Right cardiac atrium (tissue), 5 donors: ENCODE measurements around the gene NECAB3. TPM values are rescaled to one million over a fixed set of nuclear protein-coding genes. Genes with fewer than 3 reads are reported as not detected.

Experiments used
- ATAC-seq, 2 donors: fragments of 200-7000 bp; cut with Tn5 transposase; one replicate each; pipeline versions ENCODE4 v1.8.0 to v1.9.1; 2020; ENCODE audit warnings: moderate library complexity in 2 of 2, mild to moderate bottlenecking in 1 of 2
- DNase-seq, 3 donors: peaks; one replicate each; pipeline ENCODE4 v3.0.0-alpha.2; 2020
- H3K27ac ChIP-seq: one replicate; pipeline ENCODE4 v1.5.1; 2013; ENCODE audit warnings: mild to moderate bottlenecking, low read length, control low read depth, moderate library complexity
- H3K27me3 ChIP-seq: one replicate; pipeline ENCODE4 v1.6.1; 2013; ENCODE audit not compliant: control insufficient read depth, insufficient read depth
- H3K4me1 ChIP-seq: one replicate; pipeline ENCODE4 v1.6.1; 2013; ENCODE audit warnings: low read length; ENCODE audit not compliant: control insufficient read depth, insufficient read depth
- H3K4me3 ChIP-seq: one replicate; pipeline ENCODE4 v1.5.1; 2013; ENCODE audit warnings: low read length, control low read depth
- H3K9me3 ChIP-seq: one replicate; pipeline ENCODE4 v1.6.1; 2013; ENCODE audit warnings: low read length; ENCODE audit not compliant: control insufficient read depth
- WGBS: extraction: QIAGEN DNeasy Blood & Tissue Kit; methylation state at CpG from one replicate; pipeline ENCODE4 v1.1.7; 2013; 5-methylcytosine and 5-hydroxymethylcytosine counted together
- intact Hi-C, 4 donors: fragments of 100-400 bp; cut with DNase I; formaldehyde crosslinking; loops; one replicate each; pipeline versions ENCODE4 v1.11.0 to v1.14.0; 2022 to 2023
- polyA plus RNA-seq: library from polyadenylated mRNA; stranded (reverse); fragments of 200-250 nt; gene quantifications from one replicate; pipeline ENCODE4 v1.2.3, GENCODE V29; 2013
- total RNA-seq, 4 donors: library from RNA; stranded (reverse); fragmentation: NEBNext Ultra II Directional; extraction: Animal tissue kit (Norgen Biotek cat#: 25700); gene quantifications; one replicate each; pipeline ENCODE4 v1.2.1, GENCODE V29; 2021
- donor health status: healthy with polysubstance abuse.
- donor health status: DM: no; HTN: yes; CAD: no.
- donor health status: DM: no; HTN: no; CAD: no.
- donor health status: DM: no; HTN: yes; CAD: no; lungs with severe emphysema.
- donor health status: DM: yes; HTN: yes; CAD: no.

NECAB3 gene
- total and polyA plus RNA-seq, 5 donors: 55.4 to 61.3 (median 57.4) TPM

DNA sequence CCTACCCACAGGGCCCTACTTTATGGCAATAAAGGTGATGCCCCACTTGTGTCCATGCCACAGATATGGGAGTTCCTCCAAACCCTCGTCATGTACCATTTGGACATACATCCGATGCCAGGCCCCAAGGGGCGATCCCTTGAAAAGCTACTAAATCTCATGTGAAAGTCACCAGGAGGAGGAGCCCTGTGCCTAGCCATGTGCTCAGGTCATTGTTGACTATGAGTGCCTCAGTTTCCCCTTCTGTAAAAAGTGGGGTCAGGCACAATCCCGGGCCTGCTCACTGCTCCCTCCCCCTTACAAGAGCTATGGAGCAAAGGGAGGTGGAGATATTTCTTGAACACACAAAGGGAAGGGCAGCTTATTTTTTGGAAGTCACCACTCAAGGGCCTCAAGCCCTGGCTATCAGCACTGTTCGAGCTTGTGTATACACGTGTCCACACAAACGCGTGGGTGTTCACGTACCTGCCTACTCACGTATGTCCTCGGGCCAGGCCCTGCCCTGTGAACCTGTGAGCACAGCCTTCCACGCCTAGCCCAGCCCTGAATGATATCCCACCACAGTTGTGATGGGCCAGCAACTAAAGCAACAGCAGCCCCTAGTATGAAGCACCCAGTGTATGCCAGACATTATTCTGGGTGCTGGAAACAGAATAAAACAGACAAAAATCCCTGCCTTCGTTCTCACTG lies 5.6 kb downstream of the NECAB3 start:
- no peak overlapping the region for H3K4me3 ChIP-seq
- WGBS: 88% methylated on average over 13 of the region's 13 CpGs
- H3K27me3 ChIP-seq: no peaks in the 10 kb centered on the region
- H3K27ac ChIP-seq: no peak overlapping the region
- intact Hi-C loops: loop anchor here in 1 of 4 donors (10.0 kb wide), 1 partner anchor 224 kb away; the partner anchor contains the start of gene SNTA1
- ATAC-seq: no peak
- no peaks in the 10 kb centered on the region for H3K4me1 ChIP-seq
- peak in 1 of 3 donors; percentile 60 for DNase-seq
- no peaks in the 10 kb centered on the region for H3K9me3 ChIP-seq

DNA sequence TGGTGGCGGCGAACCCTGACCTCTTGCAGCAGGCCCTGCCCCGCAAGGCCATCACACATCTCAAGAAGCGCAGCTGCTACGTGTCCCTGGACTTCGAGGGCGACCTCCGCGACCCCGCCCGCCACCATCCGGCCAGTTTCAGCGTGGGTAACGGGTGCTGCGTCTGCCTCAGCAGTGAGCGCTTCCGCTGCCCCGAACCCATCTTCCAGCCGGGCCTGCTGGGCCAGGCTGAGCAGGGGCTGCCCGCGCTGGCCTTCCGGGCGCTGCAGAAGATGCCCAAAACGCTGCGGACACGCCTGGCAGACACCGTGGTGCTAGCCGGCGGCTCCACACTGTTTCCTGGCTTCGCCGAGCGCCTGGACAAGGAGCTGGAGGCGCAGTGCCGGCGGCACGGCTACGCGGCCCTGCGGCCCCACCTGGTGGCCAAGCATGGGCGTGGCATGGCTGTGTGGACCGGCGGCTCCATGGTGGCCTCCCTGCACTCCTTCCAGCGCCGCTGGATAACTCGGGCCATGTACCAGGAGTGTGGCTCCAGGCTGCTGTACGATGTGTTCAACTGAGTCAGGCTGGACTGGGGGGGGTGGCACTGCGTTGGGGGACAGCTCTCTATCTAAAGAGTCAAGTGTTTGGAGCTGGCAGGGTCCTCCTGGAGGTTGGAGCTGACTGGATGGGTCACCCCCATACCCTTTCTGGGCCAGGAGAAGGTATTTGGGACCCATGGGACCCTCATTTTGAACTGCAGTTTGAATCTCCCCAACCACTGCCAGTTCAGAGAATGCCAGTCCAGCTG lies 6.4 kb downstream of the NECAB3 start:
- Histone ChIP-seq H3K4me1 (no peaks in the 10 kb centered on the region), H3K27me3 (no peaks in the 10 kb centered on the region), H3K4me3 (peak overlapping the region; percentile 6), H3K9me3 (no peaks in the 10 kb centered on the region), H3K27ac (no peak overlapping the region)
- WGBS: 10% methylated on average over 47 of the region's 47 CpGs
- ATAC-seq (peak; percentile 54 to 55), DNase-seq (peak; percentile 81 to 94 (median 92))
- intact Hi-C loops: loop anchor here in 1 of 4 donors (10.0 kb wide), 1 partner anchor 223 kb away; the partner anchor contains the start of gene SNTA1

DNA sequence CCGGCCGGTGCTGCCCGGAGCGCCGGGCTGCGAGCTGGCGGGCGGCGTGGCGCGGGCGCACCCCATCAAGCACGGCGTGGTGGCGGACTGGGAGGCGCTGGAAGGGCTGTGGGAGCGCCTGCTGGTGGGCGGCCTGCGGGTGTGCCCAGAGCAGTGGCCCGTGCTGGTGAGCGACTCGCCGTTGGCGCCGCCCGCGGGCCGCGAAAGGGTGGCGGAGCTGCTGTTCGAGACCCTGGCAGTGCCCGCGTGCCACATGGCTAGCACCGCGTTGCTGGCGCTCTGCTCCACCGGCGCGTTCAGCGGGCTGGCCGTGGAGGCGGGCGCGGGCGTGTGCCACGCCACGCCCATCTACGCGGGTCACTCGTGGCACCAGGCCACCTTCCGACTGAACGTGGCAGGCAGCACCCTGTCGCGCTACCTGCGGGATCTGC lies 7.0 kb downstream of the NECAB3 start:
- Histone ChIP-seq H3K27ac (peak overlapping the region; percentile 53), H3K27me3 (no peaks in the 10 kb centered on the region), H3K9me3 (no peaks in the 10 kb centered on the region), H3K4me1 (no peaks in the 10 kb centered on the region), H3K4me3 (peak overlapping the region; percentile 6)
- ATAC-seq (peak; percentile 16 to 24), DNase-seq (peak; percentile 70 to 88 (median 88))
- intact Hi-C loops: loop anchor here in 1 of 4 donors (10.0 kb wide), 1 partner anchor 222 kb away; the partner anchor contains the start of gene SNTA1
- WGBS: 7% methylated on average over 55 of the region's 55 CpGs

DNA sequence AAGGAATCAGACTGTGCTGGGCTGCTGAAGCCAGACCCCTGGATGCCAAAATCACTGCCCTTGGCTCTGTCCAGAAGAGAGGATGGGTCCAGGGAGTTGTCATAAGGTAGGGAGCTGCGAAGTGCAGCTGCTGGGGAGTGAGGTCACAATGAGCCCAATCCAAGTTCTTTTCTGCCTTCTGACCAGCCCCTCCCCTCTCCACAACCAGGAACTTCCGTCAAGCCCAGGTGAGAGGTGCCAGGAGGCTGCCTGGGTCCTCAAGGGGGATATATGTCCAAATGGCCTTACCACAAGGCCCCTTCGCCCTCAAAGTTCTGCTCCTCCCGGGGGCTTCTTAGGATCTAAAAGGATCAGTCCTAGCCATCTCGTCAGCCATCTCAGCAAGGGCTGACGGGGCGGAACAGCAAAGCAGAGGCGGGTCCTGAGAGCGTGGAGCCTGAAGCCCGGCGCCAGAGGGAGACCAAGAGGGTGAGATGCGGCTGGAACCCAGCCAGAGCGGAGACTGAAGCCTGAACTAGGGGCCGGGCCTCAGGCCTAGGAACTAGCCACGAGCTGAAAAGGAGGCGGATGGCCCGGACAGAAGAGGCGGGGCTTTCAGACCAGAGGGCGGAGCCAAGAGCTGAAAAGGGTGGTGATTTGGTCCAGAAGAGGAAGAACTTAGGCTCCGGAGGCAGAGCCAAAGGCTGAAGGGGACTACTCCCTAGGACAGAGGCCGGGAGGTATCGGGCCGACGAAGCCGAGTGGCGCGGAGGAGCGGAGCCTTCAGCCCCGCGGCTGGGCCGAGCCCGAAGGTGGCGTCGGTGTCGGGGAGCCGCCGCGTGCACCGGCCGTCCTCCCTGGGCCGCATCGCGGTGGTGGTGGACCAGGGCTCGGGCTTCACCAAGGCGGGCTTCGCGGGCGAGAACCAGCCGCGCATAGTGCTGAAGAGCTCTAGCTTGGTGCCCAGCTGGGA lies 7.7 kb downstream of the NECAB3 start, which contains the start of gene ACTL10:
Gene ACTL10 (plus strand): TSS at position 651 of the 952 bp plus-strand sequence. CDS start 555 bp downstream, outside the sequence.
- peak within 1 kb of the TSS; percentile 80 for H3K27ac ChIP-seq
- H3K27me3 ChIP-seq: no peaks in the 10 kb centered on the region
- H3K9me3 ChIP-seq: no peaks in the 10 kb centered on the region
- DNase-seq (peak; percentile 99 to 100 (median 99)), ATAC-seq (peak; percentile 80 to 83)
- 2% methylated on average over 50 of the region's 50 CpGs for WGBS
- peak within 1 kb of the TSS; percentile 19 for H3K4me3 ChIP-seq
- intact Hi-C loops: loop anchor here in 1 of 4 donors (10.0 kb wide), 1 partner anchor 222 kb away; the partner anchor contains the start of gene SNTA1
- no peaks in the 10 kb centered on the region for H3K4me1 ChIP-seq

DNA sequence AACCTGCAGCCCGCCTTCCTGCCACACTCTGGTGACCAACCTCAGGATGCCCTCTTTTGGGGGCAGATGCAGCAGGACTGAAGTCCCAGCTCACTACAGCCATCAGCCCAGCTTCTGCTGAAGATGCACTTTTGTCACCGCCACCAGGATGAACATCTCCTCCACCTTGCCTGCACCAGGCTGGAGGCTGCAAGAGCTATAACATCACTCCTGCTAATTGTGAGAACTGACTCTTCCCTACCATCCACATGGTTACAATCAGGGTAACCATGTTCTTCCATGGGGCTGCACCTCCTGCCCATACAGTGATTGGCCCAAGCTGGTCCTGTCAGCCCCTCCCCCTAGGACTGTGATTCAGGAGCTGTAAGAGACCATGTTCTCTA lies 9.5 kb downstream of the NECAB3 start:
- H3K27me3 ChIP-seq: no peaks in the 10 kb centered on the region
- no peaks in the 10 kb centered on the region for H3K4me1 ChIP-seq
- no peak overlapping the region for H3K27ac ChIP-seq
- intact Hi-C loops: loop anchor here in 1 of 4 donors (10.0 kb wide), 1 partner anchor 220 kb away; the partner anchor contains the start of gene SNTA1
- WGBS: 99% methylated on average over 2 of the region's 2 CpGs
- ATAC-seq: no peak
- no peaks in the 10 kb centered on the region for H3K9me3 ChIP-seq
- no peak for DNase-seq
- no peak overlapping the region for H3K4me3 ChIP-seq

DNA sequence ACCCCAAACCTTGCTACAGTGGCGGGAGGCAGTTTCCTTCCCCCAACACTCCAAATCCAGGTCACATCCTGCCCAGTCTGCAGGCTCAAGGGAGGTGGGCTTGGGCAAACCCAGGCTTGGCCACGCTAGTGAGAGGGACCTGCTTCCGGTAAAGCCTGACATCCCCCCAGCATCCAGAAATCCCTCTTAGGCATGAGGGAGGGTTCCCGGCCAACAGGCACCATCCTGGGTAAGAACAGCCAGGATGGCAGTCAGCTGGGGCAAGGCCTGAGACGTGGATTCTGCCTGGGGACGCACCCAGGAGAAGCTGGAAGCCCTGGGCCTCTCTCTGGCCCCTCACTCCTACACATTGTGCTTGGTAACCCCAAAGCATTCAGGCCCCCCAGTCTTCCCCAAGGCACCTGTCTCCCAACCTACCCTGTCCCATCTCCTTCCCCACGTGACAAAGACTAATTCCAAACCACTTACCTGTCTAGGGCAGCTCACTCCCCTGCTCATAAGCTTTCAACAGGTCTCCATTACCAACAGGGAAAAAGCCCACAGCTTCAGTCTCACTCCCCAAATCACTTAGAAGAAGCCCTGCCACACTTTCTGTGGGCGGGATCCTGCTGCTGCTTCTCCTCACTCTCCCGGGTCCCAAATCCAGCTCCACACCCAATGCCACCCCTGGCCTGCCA lies 10.0 kb downstream of the NECAB3 start:
- Histone ChIP-seq H3K27ac (peak overlapping the region; percentile 52), H3K4me3 (peak overlapping the region; percentile 32), H3K27me3 (no peaks in the 10 kb centered on the region), H3K4me1 (no peaks in the 10 kb centered on the region), H3K9me3 (no peaks in the 10 kb centered on the region)
- no peak for ATAC-seq
- 46% methylated on average over 9 of the region's 9 CpGs for WGBS
- DNase-seq: peak in 1 of 3 donors; percentile 59
- intact Hi-C loops: loop anchor here in 1 of 4 donors (10.0 kb wide), 1 partner anchor 219 kb away; the partner anchor contains the start of gene SNTA1

DNA sequence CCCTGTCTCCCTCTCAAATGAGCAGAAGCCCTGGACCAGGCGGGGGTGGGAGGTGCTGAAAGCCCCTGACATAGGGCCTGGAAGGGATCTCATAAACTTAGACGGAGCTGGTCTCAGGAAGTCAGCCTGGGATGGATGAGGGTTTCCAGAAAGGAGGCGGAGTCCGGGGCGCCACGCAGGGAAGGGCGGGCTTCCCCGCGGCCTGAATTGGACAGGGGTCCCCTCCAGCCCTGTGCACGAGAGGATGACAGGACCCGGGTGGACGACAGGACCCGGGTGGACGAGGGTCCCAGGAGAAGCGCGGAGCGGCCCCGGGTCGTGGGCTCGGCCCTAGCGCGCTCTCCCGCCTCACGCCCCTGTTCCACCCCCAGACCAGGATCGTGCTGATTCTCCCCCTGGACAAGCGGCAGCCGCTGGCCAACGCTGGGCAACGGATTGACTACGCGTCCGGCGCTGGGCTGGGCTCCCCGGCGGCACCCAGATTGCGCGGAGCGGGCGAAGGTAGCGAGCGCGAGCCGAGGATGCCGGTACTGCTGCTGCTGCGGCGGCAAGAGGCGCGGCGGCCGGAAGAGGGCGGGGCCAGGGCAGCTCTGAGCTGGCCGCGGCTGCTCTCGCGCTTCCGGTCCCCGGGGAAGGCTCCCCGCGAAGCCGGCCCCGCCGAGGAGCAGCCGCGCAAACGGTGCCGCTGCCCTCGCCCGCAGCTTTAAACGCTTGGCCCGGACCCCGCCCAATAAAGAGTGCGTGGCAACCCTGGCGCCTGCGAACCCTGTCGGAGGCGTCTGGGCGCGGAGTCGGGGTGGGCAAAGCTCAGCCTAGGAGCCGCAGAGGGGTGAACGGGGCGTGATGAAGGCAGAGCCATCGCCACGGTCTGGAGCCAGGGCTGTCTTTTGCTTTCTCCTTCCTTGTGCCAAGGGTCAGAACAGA lies 10.8 kb downstream of the NECAB3 start:
- H3K9me3 ChIP-seq: no peaks in the 10 kb centered on the region
- DNase-seq (peak; percentile 87 to 96 (median 94)), ATAC-seq (peak; percentile 66)
- H3K4me1 ChIP-seq: no peaks in the 10 kb centered on the region
- intact Hi-C loops: loop anchor here in 1 of 4 donors (10.0 kb wide), 1 partner anchor 219 kb away; the partner anchor contains the start of gene SNTA1
- H3K4me3 ChIP-seq: peak overlapping the region; percentile 32
- WGBS: under 1% methylated on average over 84 of the region's 84 CpGs
- peak overlapping the region; percentile 52 for H3K27ac ChIP-seq
- no peaks in the 10 kb centered on the region for H3K27me3 ChIP-seq

DNA sequence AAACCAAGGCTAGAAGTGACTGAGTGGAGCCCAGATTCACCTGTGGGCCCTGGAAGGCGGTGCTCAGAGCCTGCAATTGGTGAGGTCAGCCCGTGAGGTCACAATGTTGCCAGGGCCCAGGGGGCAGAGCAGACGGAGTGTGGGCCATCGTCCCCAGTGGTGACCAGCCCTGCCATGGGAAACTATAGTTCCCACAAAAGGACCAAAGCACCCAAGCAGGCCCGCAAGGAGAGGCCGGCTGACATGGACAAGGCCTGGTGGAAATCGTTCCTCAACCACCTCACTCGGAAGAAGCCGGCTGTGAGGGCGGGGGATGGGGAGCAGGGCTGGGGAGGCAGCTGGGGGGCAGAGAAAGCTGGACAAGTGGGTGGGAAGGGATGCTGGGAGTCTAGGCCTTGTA lies 12.1 kb downstream of the NECAB3 start, which contains the start of gene C20orf144:
Gene C20orf144 (plus strand): TSS at position 156 of the 400 bp plus-strand sequence. CDS start 19 bp downstream, at position 175.
- 92% methylated on average over 10 of the region's 10 CpGs for WGBS
- no peaks in the 10 kb centered on the region for H3K4me1 ChIP-seq
- peak within 1 kb of the TSS; percentile 32 for H3K4me3 ChIP-seq
- no peak within 1 kb of the TSS for H3K27ac ChIP-seq
- ATAC-seq: no peak
- H3K27me3 ChIP-seq: no peaks in the 10 kb centered on the region
- intact Hi-C loops: loop anchor here in 1 of 4 donors (10.0 kb wide), 1 partner anchor 217 kb away; the partner anchor contains the start of gene SNTA1
- peak in 1 of 3 donors; percentile 55 for DNase-seq
- H3K9me3 ChIP-seq: no peaks in the 10 kb centered on the region

DNA sequence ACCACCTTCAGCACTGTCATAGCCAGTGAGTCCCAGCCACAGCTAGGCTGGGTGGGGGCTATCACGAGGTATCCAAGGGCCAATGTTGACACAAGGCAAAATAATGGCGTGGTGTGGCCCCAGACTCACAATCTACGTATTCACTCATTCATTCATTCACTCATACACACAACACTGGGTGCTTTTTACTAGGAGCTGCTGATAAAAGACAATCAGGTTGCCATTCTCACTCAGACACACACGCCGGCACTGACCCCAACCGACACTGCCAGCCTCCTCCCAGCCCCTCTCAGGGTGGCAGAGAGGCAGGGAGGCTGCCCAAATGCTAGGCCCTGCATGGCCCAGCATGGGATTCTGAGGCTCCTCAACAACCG lies 13.6 kb downstream of the NECAB3 start:
- Histone ChIP-seq H3K27me3 (no peaks in the 10 kb centered on the region), H3K4me1 (no peaks in the 10 kb centered on the region), H3K27ac (no peak overlapping the region), H3K4me3 (no peak overlapping the region), H3K9me3 (no peaks in the 10 kb centered on the region)
- intact Hi-C loops: loop anchor here in 1 of 4 donors (10.0 kb wide), 1 partner anchor 216 kb away; the partner anchor contains the start of gene SNTA1
- ATAC-seq: no peak
- 89% methylated on average over 7 of the region's 7 CpGs for WGBS
- DNase-seq: peak in 1 of 3 donors; percentile 11
